Measurements from ENCODE around the gene TMEM123.

The TMEM123 gene

GRCh38 chr11:102359372-102359771 lies 93.2 kb downstream of the TMEM123 start:
- no peak for DNase-seq (ENCODE audit: low spot score)

GRCh38 chr11:102357116-102357515 lies 95.4 kb downstream of the TMEM123 start:
- no peak for DNase-seq (ENCODE audit: low spot score)

- DNase-seq (ENCODE audit: low spot score) = peak; percentile 50
These were observed 104.8 kb downstream of the TMEM123 start for GRCh38 chr11:102347462-102348370.

- DNase-seq (ENCODE audit: low spot score) = peak; percentile 94
These were observed 105.7 kb downstream of the TMEM123 start, which contains the start of gene BIRC2 for GRCh38 chr11:102346748-102347461. Gene BIRC2 (plus strand): TSS chr11:102347214. CDS start chr11:102349855, 2,641 bp downstream.

GRCh38 chr11:102346456-102346747 lies 106.2 kb downstream of the TMEM123 start:
- no peak for DNase-seq (ENCODE audit: low spot score)
